Measurements from ENCODE around the gene CADPS.
"Not testable (repeated sequence)": the region's sequence is repeated elsewhere in the genome, so short reads cannot be mapped to it uniquely, and the experiment has no call there.

The CADPS gene

DNA sequence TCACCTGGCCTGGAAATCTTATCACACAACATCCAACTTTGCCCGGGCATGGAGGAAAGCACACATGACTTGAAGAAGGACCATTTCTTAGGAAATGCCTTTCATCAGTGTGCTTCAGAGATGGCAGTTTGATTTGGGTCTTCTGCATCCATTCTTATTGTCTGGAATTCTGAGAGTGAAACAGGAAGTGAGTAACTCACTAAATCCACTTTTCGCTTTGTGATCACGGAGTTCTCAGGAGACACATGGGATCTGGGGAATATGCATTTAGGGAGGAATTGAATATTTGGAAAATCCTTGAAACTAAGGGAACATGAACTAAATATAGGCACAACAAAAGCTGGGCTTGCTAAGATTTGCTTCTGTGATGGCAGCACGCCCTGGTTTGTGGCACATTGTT, 289.4 kb downstream of the CADPS start:
- in situ Hi-C loops (cut with MboI; ENCODE audit: low sequenced_read_pairs): no loop called here

DNA sequence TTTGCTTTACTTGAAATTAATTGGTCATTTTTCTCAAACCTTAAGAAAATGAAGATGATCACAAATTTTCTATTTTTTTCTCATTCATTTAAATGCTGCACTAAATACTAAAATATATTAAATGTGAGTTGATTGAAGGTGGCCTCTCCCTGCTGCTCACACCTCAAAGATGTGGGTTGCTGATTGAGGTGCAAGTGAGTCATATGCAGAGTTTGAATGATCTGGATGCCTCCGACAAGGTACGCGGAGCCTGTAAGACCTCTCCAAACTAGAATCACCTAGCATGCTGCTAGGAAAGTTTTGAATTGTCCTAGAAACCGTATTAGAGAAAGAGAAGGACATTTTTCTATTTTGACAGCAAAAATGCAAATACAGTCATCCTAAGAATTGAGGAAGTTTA, 290.6 kb downstream of the CADPS start:
- no peaks in the 10 kb centered on the region for H3K27me3 ChIP-seq (ENCODE audit: low read depth)
- no peak overlapping the region for H3K4me3 ChIP-seq
- in situ Hi-C loops (cut with MboI; ENCODE audit: low sequenced_read_pairs): no loop called here
- no peaks in the 10 kb centered on the region for H3K36me3 ChIP-seq (replicated peaks)
- H3K4me1 ChIP-seq: no peaks in the 10 kb centered on the region
- no peak for DNase-seq (ENCODE audit: low spot score in 2 of 2)
- H3K9me3 ChIP-seq: no peaks in the 10 kb centered on the region; the same call in 1 of the 2 replicates

More for the DNA sequence above, 289.4 kb downstream of the CADPS start:
- H3K4me3 ChIP-seq: no peak overlapping the region
- DNase-seq (ENCODE audit: low spot score in 2 of 2): no peak
- H3K9me3 ChIP-seq: no peaks in the 10 kb centered on the region
- H3K27me3 ChIP-seq (ENCODE audit: low read depth): no peaks in the 10 kb centered on the region
- H3K36me3 ChIP-seq (replicated peaks): no peaks in the 10 kb centered on the region
- H3K4me1 ChIP-seq: no peaks in the 10 kb centered on the region

DNA sequence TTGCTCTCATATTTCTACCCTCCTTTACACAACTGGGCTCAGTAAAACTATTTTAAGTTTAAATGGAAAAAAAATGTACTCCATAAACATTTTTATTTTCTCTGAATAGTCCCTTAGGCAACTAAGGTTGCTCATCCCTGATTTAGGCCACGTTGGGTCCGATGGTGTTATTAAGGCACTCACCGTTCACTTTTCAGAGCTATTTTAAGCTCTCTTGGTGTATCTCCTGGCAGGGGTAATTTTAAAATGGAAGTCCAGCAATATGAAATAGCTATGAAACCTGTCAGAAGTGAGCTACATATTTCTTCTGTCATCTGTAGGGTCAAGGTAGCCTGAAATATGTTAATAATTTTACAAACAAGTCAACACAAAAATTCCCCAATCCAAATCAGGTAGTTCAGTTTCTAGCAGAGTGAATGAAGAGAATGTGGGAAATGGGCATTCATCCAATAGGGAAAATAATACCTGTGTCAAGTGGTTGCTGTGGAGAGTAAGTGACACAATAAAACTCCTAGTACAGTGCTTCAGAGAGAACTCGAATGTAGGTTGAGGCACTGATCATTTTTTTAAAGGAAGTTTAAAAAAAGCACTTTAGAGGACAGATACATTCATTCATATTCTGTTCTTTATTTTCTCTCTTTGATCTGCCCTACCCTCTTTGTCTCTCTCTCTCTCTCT, 292.6 kb downstream of the CADPS start:
- no peak overlapping the region for H3K4me3 ChIP-seq
- DNase-seq (ENCODE audit: low spot score in 2 of 2): no peak
- no peaks in the 10 kb centered on the region for H3K4me1 ChIP-seq
- no peaks in the 10 kb centered on the region for H3K36me3 ChIP-seq (replicated peaks)
- in situ Hi-C loops (cut with MboI; ENCODE audit: low sequenced_read_pairs): no loop called here
- H3K27me3 ChIP-seq (ENCODE audit: low read depth): no peaks in the 10 kb centered on the region
- peaks cover 3% of the 10 kb centered on the region for H3K9me3 ChIP-seq

DNA sequence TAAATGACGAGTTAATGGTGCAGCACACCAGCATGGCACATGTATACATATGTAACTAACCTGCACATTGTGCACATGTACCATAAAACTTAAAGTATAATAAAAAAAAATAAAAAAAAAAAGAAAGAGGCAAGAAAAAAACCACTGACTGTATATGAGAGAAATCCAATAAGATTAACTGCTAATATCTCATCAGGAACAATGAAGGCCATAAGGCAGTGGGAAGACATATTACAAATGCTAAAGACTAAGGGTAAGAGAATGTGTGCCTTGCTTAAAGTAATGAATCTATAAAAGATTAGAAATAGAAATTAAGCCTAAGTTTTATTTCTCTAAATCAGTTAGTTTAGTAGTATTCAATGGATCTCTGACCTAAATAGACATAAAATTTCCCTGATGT, 294.7 kb downstream of the CADPS start:
- H3K36me3 ChIP-seq (replicated peaks); H3K4me1 ChIP-seq; H3K27me3 ChIP-seq (ENCODE audit: low read depth); H3K4me3 ChIP-seq; in situ Hi-C loops (cut with MboI; ENCODE audit: low sequenced_read_pairs); DNase-seq (ENCODE audit: low spot score in 2 of 2); H3K9me3 ChIP-seq: not testable (repeated sequence)

DNA sequence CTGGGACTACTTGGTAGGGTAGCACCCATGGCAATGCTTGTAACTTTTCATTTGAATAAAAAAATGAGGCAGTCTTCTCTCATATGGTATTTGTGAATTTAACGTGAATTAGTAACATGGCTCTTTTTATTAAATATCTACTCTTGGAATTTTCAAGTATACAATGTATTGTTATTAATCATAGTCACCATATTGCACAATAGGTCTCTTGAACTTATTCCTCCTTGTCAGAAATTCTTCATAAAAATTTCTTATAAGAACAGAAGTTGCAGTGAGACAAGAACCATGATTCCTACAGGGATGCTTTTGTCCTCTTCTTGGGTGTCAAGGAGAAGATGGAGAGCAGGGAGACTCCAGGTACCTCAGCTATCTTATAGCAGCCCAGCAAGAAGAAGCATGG, 298.1 kb downstream of the CADPS start:
- Histone ChIP-seq H3K9me3 (peaks cover 3% of the 10 kb centered on the region), H3K27me3 (ENCODE audit: low read depth) (no peaks in the 10 kb centered on the region), H3K4me3 (no peak overlapping the region), H3K4me1 (no peaks in the 10 kb centered on the region), H3K36me3 (replicated peaks) (no peaks in the 10 kb centered on the region)
- DNase-seq (ENCODE audit: low spot score in 2 of 2): no peak
- in situ Hi-C loops (cut with MboI; ENCODE audit: low sequenced_read_pairs): no loop called here

DNA sequence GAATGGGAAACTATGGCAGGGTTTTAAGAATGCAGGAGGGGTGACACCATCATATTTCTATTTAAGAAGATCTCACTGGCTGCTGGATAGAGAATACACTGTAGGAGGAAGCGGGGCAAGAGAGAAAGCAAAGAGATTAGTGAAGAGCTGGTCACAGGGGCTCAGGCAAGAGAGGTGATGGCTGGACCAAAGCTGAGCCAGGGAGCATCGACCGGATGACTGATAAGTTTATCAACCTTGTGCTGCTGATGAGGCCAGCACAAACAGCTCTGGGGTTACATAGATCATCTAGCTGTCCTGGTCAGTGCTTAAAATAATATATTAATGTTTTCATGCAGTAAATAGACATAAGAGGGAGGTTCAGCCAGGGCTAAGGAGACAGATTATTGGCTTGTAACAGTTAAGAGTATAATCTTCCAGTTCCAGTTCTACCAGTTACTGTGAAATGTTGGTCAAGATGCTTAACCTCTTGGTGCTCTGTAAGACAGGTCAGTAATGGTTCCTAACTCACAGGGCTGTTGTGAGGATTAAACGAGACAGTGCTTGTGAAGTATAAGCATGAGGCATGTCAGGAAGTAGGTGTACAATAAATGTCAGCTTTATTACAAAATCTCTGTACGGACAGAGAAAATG, 300.8 kb downstream of the CADPS start:
- Histone ChIP-seq H3K36me3 (replicated peaks) (no peaks in the 10 kb centered on the region), H3K27me3 (ENCODE audit: low read depth) (0 out of 2 replicates have a peak, but pooled peaks cover 4% of the 10 kb centered on the region), H3K9me3 (peaks cover 3% of the 10 kb centered on the region), H3K4me3 (no peak overlapping the region), H3K4me1 (no peaks in the 10 kb centered on the region)
- no peak for DNase-seq (ENCODE audit: low spot score in 2 of 2)
- in situ Hi-C loops (cut with MboI; ENCODE audit: low sequenced_read_pairs): no loop called here

DNA sequence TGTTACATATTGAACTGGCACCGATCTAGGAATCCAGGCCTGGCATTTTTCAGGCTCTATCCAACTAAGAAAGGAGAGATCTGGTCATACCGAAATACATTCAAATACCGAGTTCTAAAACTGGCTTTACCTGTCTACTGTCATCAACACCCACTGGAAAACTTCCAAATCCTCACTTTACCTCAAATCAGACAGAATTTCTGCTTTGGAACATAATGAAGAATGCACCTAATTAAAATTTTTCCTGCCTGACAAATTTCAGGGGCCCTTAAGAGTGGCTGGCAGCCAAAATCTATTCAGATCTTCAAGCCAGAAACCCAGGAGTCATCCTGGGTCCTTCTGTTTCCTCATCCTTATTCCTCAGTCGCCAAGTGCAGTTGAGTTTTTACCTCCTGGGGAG, 303.3 kb downstream of the CADPS start:
- H3K9me3 ChIP-seq: no peaks in the 10 kb centered on the region
- in situ Hi-C loops (cut with MboI; ENCODE audit: low sequenced_read_pairs): no loop called here
- no peak for DNase-seq (ENCODE audit: low spot score in 2 of 2)
- peaks cover 11% of the 10 kb centered on the region; the same call in 1 of the 2 replicates for H3K27me3 ChIP-seq (ENCODE audit: low read depth)
- no peak overlapping the region for H3K4me3 ChIP-seq
- no peaks in the 10 kb centered on the region for H3K4me1 ChIP-seq
- H3K36me3 ChIP-seq (replicated peaks): no peaks in the 10 kb centered on the region

GRCh38 chr3:62570888-62571287, 304.3 kb downstream of the CADPS start:
- peaks cover 11% of the 10 kb centered on the region; the same call in 1 of the 2 replicates for H3K27me3 ChIP-seq (ENCODE audit: low read depth)
- in situ Hi-C loops (cut with MboI; ENCODE audit: low sequenced_read_pairs): no loop called here
- H3K36me3 ChIP-seq (replicated peaks): no peaks in the 10 kb centered on the region
- DNase-seq (ENCODE audit: low spot score in 2 of 2): no peak
- no peaks in the 10 kb centered on the region for H3K9me3 ChIP-seq
- H3K4me1 ChIP-seq: no peaks in the 10 kb centered on the region
- H3K4me3 ChIP-seq: no peak overlapping the region

DNA sequence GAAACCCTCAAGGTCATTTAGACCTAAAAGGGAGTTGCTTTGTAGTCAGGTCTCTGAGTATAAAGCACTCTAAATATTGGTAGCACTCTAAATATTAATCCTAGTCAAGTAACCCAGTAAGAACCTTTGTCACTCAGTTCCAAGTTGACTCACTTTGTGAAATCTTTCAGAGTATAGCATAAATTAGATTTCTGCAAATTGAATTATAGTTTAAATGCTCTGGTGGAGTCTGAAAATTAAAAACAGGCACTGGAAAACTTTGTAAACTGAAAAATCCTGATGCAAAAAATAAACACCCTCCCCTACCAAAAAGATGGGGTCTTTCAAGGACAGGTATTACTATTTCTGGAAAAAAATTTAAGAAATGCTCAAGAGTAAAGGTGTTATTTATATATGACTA, 305.6 kb downstream of the CADPS start:
- Histone ChIP-seq H3K4me3 (no peak overlapping the region), H3K36me3 (replicated peaks) (no peaks in the 10 kb centered on the region), H3K27me3 (ENCODE audit: low read depth) (peaks cover 11% of the 10 kb centered on the region; the same call in 1 of the 2 replicates), H3K4me1 (no peaks in the 10 kb centered on the region), H3K9me3 (no peaks in the 10 kb centered on the region)
- in situ Hi-C loops (cut with MboI; ENCODE audit: low sequenced_read_pairs): no loop called here
- DNase-seq (ENCODE audit: low spot score in 2 of 2): no peak

DNA sequence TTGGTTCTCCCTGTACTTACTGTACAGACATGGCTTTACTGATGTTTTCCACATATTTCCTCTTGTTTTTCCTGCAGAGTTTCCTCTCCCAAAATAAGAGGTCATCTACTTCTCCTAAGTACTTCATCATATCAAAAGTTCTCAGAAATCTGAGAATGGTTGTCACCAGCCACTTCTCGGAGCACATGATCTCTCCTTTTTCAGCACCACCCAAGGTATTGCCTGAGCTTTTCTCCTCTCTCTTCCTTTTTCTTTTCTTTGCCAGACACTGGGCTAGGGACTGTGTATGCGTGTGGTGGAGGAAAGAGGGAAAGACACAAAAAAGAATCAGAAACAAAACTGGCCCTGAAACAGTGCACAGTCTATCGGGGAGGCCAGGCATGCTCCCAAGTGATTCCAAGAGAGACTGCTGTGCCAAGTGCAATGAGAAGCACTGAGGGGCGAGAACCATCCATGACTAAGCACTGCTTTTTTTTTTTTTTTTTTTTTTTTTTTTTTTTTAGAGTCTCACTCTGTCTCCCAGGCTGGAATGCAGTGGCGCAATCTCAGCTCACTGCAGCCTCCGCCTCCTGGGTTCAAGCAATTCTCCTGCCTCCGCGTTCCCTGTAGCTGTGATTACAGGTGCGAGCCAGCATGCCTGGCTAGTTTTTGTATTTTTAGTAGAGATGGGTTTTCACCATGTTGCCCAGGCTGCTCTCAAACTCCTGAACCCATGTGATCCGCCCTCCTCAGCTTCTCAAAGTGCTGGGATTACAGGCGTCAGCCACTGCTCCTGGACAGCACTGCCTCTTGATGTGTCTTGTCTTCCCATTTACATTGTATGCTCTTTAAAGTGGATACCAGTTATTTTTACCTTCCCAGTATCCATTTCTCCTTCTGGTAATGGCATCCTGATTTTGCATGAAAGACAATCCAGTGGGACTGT, 307.9 kb downstream of the CADPS start:
- H3K27me3 ChIP-seq (ENCODE audit: low read depth): peaks cover 11% of the 10 kb centered on the region; the same call in 1 of the 2 replicates
- in situ Hi-C loops (cut with MboI; ENCODE audit: low sequenced_read_pairs): no loop called here

DNA sequence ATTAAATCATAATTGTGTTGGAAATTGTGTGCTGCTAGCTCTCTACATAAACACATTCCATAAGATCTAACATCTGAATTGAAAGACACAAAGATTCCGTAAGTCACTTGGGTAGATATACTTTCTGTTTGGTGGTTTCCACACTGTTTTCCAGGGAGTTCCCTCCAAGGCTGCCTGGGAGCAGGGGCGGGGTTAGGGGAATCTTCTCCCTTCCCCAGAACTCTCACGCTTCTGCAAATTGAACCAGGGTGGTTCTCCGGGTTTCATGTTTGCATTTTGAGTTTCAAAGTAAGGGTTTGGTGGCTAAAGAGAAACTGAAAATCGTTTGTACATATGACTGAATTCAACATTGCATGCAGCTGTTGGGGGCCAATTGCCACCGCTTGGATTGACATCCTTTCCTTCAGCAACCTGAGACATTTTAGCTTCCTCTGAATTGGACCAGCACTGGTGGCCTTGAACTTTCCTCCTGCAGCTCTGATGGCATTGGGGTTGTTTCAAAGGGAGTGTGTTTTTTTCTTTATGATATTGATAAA, 309.1 kb downstream of the CADPS start:
- Histone ChIP-seq H3K4me3 (no peak overlapping the region), H3K36me3 (replicated peaks) (no peaks in the 10 kb centered on the region), H3K9me3 (no peaks in the 10 kb centered on the region), H3K27me3 (ENCODE audit: low read depth) (peaks cover 13% of the 10 kb centered on the region; the same call in 1 of the 2 replicates), H3K4me1 (no peaks in the 10 kb centered on the region)
- DNase-seq (ENCODE audit: low spot score in 2 of 2): no peak
- in situ Hi-C loops (cut with MboI; ENCODE audit: low sequenced_read_pairs): no loop called here

More for the DNA sequence above, 307.9 kb downstream of the CADPS start:
- H3K4me1 ChIP-seq: no peaks in the 10 kb centered on the region
- DNase-seq (ENCODE audit: low spot score in 2 of 2): no peak
- no peak overlapping the region for H3K4me3 ChIP-seq
- no peaks in the 10 kb centered on the region for H3K9me3 ChIP-seq
- no peaks in the 10 kb centered on the region for H3K36me3 ChIP-seq (replicated peaks)

DNA sequence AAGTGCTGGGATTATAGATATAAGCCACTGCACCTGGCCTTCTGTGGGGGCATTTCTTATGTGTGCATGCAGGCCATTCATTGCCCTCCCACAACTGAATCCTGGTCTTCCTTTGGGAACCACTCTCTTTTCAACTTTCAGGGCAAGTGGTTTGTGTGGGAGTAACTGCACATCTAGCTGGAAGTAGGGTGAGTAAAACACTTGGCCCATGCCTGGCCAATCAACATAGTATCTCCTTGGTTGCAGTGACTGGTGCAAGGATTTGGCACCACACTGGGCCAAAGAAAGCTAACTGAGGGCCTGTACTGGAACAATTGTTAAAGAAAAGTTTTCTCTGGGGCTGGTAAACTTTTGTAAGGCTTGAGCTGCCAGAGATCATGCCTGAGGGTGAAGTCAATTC, 312.6 kb downstream of the CADPS start:
- no peak overlapping the region for H3K4me3 ChIP-seq
- in situ Hi-C loops (cut with MboI; ENCODE audit: low sequenced_read_pairs): loop anchor here (5.0 kb wide), 1 partner anchor 225 kb away; no protein-coding TSS in a partner anchor
- DNase-seq (ENCODE audit: low spot score in 2 of 2): no peak
- H3K9me3 ChIP-seq: no peaks in the 10 kb centered on the region
- H3K36me3 ChIP-seq (replicated peaks): no peaks in the 10 kb centered on the region
- no peaks in the 10 kb centered on the region for H3K4me1 ChIP-seq
- H3K27me3 ChIP-seq (ENCODE audit: low read depth): peaks cover 2% of the 10 kb centered on the region; the same call in 1 of the 2 replicates

DNA sequence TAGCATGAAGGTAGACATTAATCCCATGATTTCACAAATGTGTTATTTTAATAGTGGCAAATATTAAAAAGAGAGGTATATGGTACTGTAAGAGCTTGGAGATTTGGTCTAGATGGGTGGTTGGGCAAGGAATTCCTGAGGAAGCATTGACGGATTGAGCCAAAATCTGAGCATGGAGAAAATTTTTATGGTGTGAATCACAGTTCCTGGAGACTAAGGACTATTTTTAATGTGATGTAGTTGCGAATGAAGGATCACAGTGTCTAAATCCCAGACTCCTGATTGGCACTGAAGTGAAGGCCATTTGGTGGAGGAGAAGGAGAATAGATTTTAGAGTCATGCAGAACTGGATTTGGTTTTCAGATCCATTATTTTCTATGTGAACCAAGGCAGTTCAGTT, 313.2 kb downstream of the CADPS start:
- in situ Hi-C loops (cut with MboI; ENCODE audit: low sequenced_read_pairs): loop anchor here (5.0 kb wide), 1 partner anchor 225 kb away; no protein-coding TSS in a partner anchor
- H3K36me3 ChIP-seq (replicated peaks): no peaks in the 10 kb centered on the region
- H3K27me3 ChIP-seq (ENCODE audit: low read depth): peaks cover 2% of the 10 kb centered on the region; the same call in 1 of the 2 replicates
- DNase-seq (ENCODE audit: low spot score in 2 of 2): no peak
- no peaks in the 10 kb centered on the region for H3K4me1 ChIP-seq
- H3K4me3 ChIP-seq: no peak overlapping the region
- no peaks in the 10 kb centered on the region for H3K9me3 ChIP-seq
